ENCODE data around the gene TPCN2. TPM values are rescaled to one million over a fixed set of nuclear protein-coding genes. Genes with fewer than 3 reads are reported as not detected.

TPCN2 gene
- total and polyA plus RNA-seq, 2 of the 8 experiments (the other 6 are each of a cell fraction or from before 2014, with no cell fraction given): 9.7 to 18.6 TPM

- no peak overlapping the region for H2BK15ac ChIP-seq (ENCODE audit: low read length)
- no peak overlapping the region for H4K5ac ChIP-seq (ENCODE audit: insufficient read length, low read depth, low read length)
- no peak overlapping the region; the same call in 1 of the 2 replicates for H3K27ac ChIP-seq (ENCODE audit: low read depth, low read length)
- no peak overlapping the region for H4K91ac ChIP-seq (replicated peaks; ENCODE audit: insufficient read length, low read length)
- no peak overlapping the region for H3K14ac ChIP-seq (ENCODE audit: insufficient read length)
- H3K79me1 ChIP-seq (ENCODE audit: low read depth, low read length): no peaks in the 10 kb centered on the region
- no peak overlapping the region for H2BK12ac ChIP-seq (ENCODE audit: low read depth, low read length)
- TF ChIP-seq TCF12 (IDR thresholded peaks at IDR 0.05; ENCODE audit: low read depth, low read length) (no peak), EGR1 (IDR thresholded peaks at IDR 0.05; ENCODE audit: borderline replicate concordance, low read depth, low read length) (no peak), USF2 (IDR thresholded peaks at IDR 0.05; ENCODE audit: low read length) (no peak), CEBPB (IDR thresholded peaks at IDR 0.05; ENCODE audit: low read depth, low read length) (no peak), BCL11A (IDR thresholded peaks at IDR 0.05; ENCODE audit: low read depth in 2 of 2, low read length in 2 of 2) (no peak), GTF2F1 (IDR thresholded peaks at IDR 0.05; ENCODE audit: borderline replicate concordance, low read depth, low read length) (no peak), KDM1A (IDR thresholded peaks at IDR 0.05; ENCODE audit: borderline replicate concordance, low read length) (no peak), TAF1 (IDR thresholded peaks at IDR 0.05; ENCODE audit: low read depth, low read length) (no peak), RNF2 (IDR thresholded peaks at IDR 0.05; ENCODE audit: borderline replicate concordance, low read depth, low read length, missing control alignments, poor library complexity, severe bottlenecking) (no peak), CHD2 (IDR thresholded peaks at IDR 0.05; ENCODE audit: low read length) (no peak), CBX5 (IDR thresholded peaks at IDR 0.05; ENCODE audit: low read depth, low read length) (no peak), BRCA1 (IDR thresholded peaks at IDR 0.05; ENCODE audit: low read depth, low read length) (no peak), CREB1 (IDR thresholded peaks at IDR 0.05) (no peak), SUZ12 (IDR thresholded peaks at IDR 0.05; ENCODE audit: low read length) (no peak)
- 0 out of 4 replicates have a peak, but pooled peaks cover 0 to 3% of the 10 kb centered on the region in 2 experiments for H3K9me3 ChIP-seq (ENCODE audit: insufficient read depth in 2 of 2, low read depth in 1 of 2, low read length in 1 of 2)
- no peak for FAIRE-seq
- H3K23me2 ChIP-seq (ENCODE audit: low read depth, low read length): no peaks in the 10 kb centered on the region
- no peak overlapping the region for H2AFZ ChIP-seq (ENCODE audit: low read length)
- 88% methylated on average over 9 of the region's 10 CpGs; no CpG with 5 or more reads in 1 of the 2 experiments for WGBS, 2 experiments (ENCODE audit: extremely low coverage in 1 of 2, insufficient coverage in 1 of 2, insufficient read length in 1 of 2, insufficient replicate concordance in 2 of 2, low coverage in 1 of 2, low lambda C conversion rate in 2 of 2, missing lambda C conversion rate in 1 of 2)
- H3K79me2 ChIP-seq (ENCODE audit: control insufficient read depth in 1 of 2, insufficient read depth in 2 of 2, low read length in 2 of 2): no peaks in the 10 kb centered on the region
- peaks cover 0 to 9% (median 4%) of the 10 kb centered on the region in 4 experiments; a peak in 3 of 7 replicates for H3K4me1 ChIP-seq (replicated peaks in 1 of 4; ENCODE audit: control insufficient read depth in 3 of 4, insufficient read depth in 4 of 4, low read length in 3 of 4)
- H3K56ac ChIP-seq (replicated peaks; ENCODE audit: insufficient read length, low read depth, low read length): no peak overlapping the region
- H3K4me2 ChIP-seq (ENCODE audit: insufficient read depth in 1 of 2, low read depth in 2 of 2, low read length in 2 of 2): no peak overlapping the region
- H3K36me3 ChIP-seq (ENCODE audit: control insufficient read depth in 2 of 4, insufficient read depth in 4 of 4, low read length in 3 of 4): peaks cover 0 to 8% (median 0%) of the 10 kb centered on the region in 4 experiments; a peak in 2 of 8 replicates
- no peak overlapping the region for H2BK120ac ChIP-seq (replicated peaks; ENCODE audit: low read depth, low read length)
- no peak overlapping the region for H3K4me3 ChIP-seq (ENCODE audit: extremely low read depth in 1 of 4, insufficient read depth in 2 of 4, low read depth in 3 of 4, low read length in 4 of 4)
- H3K4ac ChIP-seq (replicated peaks; ENCODE audit: insufficient read length, low read depth, low read length): no peak overlapping the region
- H2BK20ac ChIP-seq (ENCODE audit: low read length): no peak overlapping the region
- H3K23ac ChIP-seq (ENCODE audit: insufficient read length): no peak overlapping the region
- no peak overlapping the region for H3K18ac ChIP-seq (ENCODE audit: extremely low read depth, low read length)
- no peak overlapping the region for H4K8ac ChIP-seq (ENCODE audit: extremely low read depth, insufficient read depth, low read length)
- ChIA-PET CTCF (ENCODE audit: partially characterized antibody) (interaction anchor here (0.8 to 1.4 kb wide), 5 partner anchors 135 to 549 kb away, joined by 3 to 4 read pairs (median 3); no protein-coding TSS in a partner anchor), POLR2A (ENCODE audit: partially characterized antibody) (interaction anchor here (0.9 to 1.4 kb wide), 4 partner anchors 38 to 550 kb away, joined by 3 to 4 read pairs (median 4); partner anchors contain the start of gene TPCN2)
- no peak overlapping the region for H3K9ac ChIP-seq (replicated peaks in 1 of 4; ENCODE audit: extremely low read depth in 1 of 4, low read depth in 3 of 4, low read length in 3 of 4)
- no peak overlapping the region for H2BK5ac ChIP-seq (ENCODE audit: low read depth, low read length)
- no peaks in the 10 kb centered on the region for H3K27me3 ChIP-seq (replicated peaks in 1 of 4; ENCODE audit: control insufficient read depth in 3 of 4, extremely low read depth in 1 of 4, insufficient read depth in 3 of 4, low read length in 3 of 4)
- peaks cover 4 to 7% of the 10 kb centered on the region in 2 experiments for H4K20me1 ChIP-seq (replicated peaks in 1 of 2; ENCODE audit: control insufficient read depth in 1 of 2, insufficient read depth in 2 of 2, low read length in 2 of 2)
- no peak overlapping the region for H2AK5ac ChIP-seq (ENCODE audit: low read depth, low read length)
- DNase-seq (ENCODE audit: low read depth in 1 of 2, low spot score in 2 of 2): no peak
Measured at GRCh38 chr11:69094915-69095290, 46.2 kb downstream of the TPCN2 start.
